NCI-H510A (cell line): Measurements from ENCODE around the gene PIEZO1.

Experiments
- DNase-seq: peaks from one replicate; lab custom pipeline; 2025; lab: John Stamatoyannopoulos, UW

PIEZO1 gene

GRCh38 chr16:88815901-88816589 is 31.0 kb upstream of the PIEZO1 start:
- DNase-seq, result no peak

GRCh38 chr16:88815227-88815626 is 30.2 kb upstream of the PIEZO1 start:
- no peak for DNase-seq

- DNase-seq, result no peak
Measured at GRCh38 chr16:88814144-88814502, 29.1 kb upstream of the PIEZO1 start.

- DNase-seq, result no peak
Measured at GRCh38 chr16:88813269-88814143, 28.5 kb upstream of the PIEZO1 start.

- no peak for DNase-seq
Measured at GRCh38 chr16:88812513-88813268, 27.7 kb upstream of the PIEZO1 start.

GRCh38 chr16:88811769-88812512 is 26.9 kb upstream of the PIEZO1 start, which contains the start of gene APRT:
TSS of gene APRT (minus strand) at chr16:88811928. CDS start at chr16:88811899, 29 bp downstream.
- DNase-seq, result peak; percentile 58

GRCh38 chr16:88810912-88811768 is 26.1 kb upstream of the PIEZO1 start:
- peak; percentile 51 for DNase-seq

GRCh38 chr16:88810166-88810911 is 25.3 kb upstream of the PIEZO1 start:
- DNase-seq, result no peak

GRCh38 chr16:88809676-88810165 is 24.7 kb upstream of the PIEZO1 start:
- DNase-seq, result no peak

GRCh38 chr16:88809068-88809675 is 24.2 kb upstream of the PIEZO1 start:
- no peak for DNase-seq

GRCh38 chr16:88807626-88808453 is 22.8 kb upstream of the PIEZO1 start:
- no peak for DNase-seq

GRCh38 chr16:88807142-88807625 is 22.2 kb upstream of the PIEZO1 start:
- DNase-seq, result no peak

GRCh38 chr16:88806491-88807111 is 21.6 kb upstream of the PIEZO1 start:
- no peak for DNase-seq

- no peak for DNase-seq
Measured at GRCh38 chr16:88805887-88806393, 20.9 kb upstream of the PIEZO1 start.

- DNase-seq, result no peak
Measured at GRCh38 chr16:88805340-88805715, 20.3 kb upstream of the PIEZO1 start.

- DNase-seq, result peak; percentile 49
Measured at GRCh38 chr16:88804552-88805339, 19.7 kb upstream of the PIEZO1 start.

- no peak for DNase-seq
Measured at GRCh38 chr16:88804173-88804551, 19.1 kb upstream of the PIEZO1 start.
